SH-SY5Y (cell line): ENCODE measurements around the gene NOL4L.

ENCODE experiments used
- GATA2 ChIP-seq: IDR thresholded peaks from 2 replicates; pipeline ENCODE4 v1.6.1; 2011; ENCODE audit warnings: mild to moderate bottlenecking, low read depth, low read length
- GATA3 ChIP-seq: IDR thresholded peaks from 2 replicates; pipeline ENCODE4 v1.6.1; 2011; ENCODE audit warnings: low read depth, mild to moderate bottlenecking, low read length, moderate library complexity

- no peak for TF ChIP-seq GATA2
- TF ChIP-seq GATA3, result no peak
Observed at GRCh38 chr20:32512047-32512385, 73.1 kb downstream of the NOL4L start.
